GM21528 (cell line): ENCODE data around the gene PTCSC3.

ENCODE experiments used
- ATAC-seq: cut with Tn5 transposase; IDR thresholded peaks from one replicate; pipeline ENCODE4 v1.9.1; 2021; ENCODE audit warnings: mild to moderate bottlenecking, moderate library complexity; ENCODE audit not compliant: unreplicated experiment, low FRiP score

PTCSC3 gene

GRCh38 chr14:36086629-36087395 is 89.7 kb downstream of the PTCSC3 start:
- no peak for ATAC-seq

- no peak for ATAC-seq
Observed at GRCh38 chr14:36085861-36086260, 90.7 kb downstream of the PTCSC3 start.
